Testis (tissue), 2 donors: ENCODE measurements around the gene MYG1.

Experiments used
- CTCF ChIP-seq, 3 experiments: fragments of 450-650 bp in 2 of 3; fragments of 200-600 bp in 1 of 3; sonication (generic) in 1 of 3; IDR thresholded peaks; one replicate each; pipeline ENCODE4 v1.5.1; 2016 to 2019; ENCODE audit warnings: antibody characterized with exemption in 3 of 3, mild to moderate bottlenecking in 2 of 3, moderate library complexity in 1 of 3
- POLR2A ChIP-seq: fragments of 450-650 bp; IDR thresholded peaks from one replicate; pipeline ENCODE4 v1.6.1; 2017; ENCODE audit warnings: antibody characterized with exemption, mild to moderate bottlenecking, moderate library complexity

GRCh38 chr12:53274445-53274844 lies 25.1 kb upstream of the MYG1 start:
- TF ChIP-seq CTCF (IDR thresholded peaks at IDR 0.05) (no peak), POLR2A (no peak)
